Putamen (tissue), 1 donor: ENCODE results near the gene SLC9A3.

ENCODE experiments used
- DNase-seq: peaks from one replicate; pipeline ENCODE4 v3.0.0-alpha.2; 2016; ENCODE audit warnings: low spot score

SLC9A3 gene

GRCh38 chr5:554284-554988 is 30.2 kb upstream of the SLC9A3 start:
- DNase-seq = no peak

DNA sequence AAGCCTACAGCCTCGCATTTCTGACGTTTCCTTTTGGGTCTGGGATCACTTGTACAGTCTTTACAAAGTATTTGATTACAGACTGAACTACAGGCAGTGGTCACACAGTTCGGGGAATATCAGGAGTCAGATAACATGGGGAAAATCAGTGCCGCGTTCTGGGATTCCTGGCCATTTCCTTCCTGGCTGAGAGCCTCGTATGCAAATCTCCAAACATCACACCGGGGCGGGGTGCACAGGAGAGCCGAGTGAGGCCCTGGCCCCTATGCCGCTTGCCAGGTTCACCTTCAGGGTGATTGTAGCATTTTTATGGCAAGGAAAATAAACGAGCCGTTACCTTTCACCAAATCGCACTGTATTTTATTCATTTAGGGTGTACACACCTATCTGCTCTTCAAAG is 29.6 kb upstream of the SLC9A3 start:
- no peak for DNase-seq

DNA sequence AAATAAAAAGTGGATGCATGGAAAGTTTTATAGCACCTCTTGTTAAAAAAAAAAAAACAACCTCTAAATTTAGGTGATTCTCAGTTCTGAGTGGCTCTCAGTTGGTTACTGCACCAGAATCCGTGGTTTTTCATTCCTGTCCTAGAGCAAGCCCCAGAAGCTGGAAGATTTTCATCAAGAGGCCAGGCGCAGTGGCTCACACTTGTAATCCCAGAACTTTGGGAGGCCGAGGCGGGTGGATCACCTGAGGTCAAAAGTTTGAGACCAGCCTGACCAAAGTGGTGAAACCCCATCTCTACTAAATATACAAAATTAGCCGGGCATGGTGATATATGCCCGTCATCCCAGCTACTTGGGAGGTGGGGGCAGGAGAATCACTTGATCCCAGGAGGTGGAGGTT is 27.2 kb upstream of the SLC9A3 start:
- DNase-seq = no peak

DNA sequence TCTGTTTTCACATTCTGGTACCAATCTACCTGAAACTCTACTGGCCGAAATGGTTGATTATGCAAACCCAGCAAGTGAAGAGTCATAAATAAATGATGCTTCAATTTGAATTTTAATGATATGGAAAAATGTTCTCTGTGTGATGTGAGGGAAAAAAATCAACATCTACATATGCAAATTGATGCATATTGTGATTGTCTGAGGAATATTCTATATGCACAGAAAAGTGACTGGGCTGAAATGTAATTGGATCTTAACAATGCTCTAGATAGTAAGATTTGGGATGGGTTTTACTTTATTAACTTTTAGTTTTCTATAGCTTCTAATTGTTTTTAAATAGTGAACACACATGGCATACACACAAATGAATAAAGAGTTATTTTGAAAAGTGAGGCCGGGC is 25.0 kb upstream of the SLC9A3 start:
- no peak for DNase-seq

- DNase-seq = no peak
Observed at GRCh38 chr5:548256-548655, 24.0 kb upstream of the SLC9A3 start.

DNA sequence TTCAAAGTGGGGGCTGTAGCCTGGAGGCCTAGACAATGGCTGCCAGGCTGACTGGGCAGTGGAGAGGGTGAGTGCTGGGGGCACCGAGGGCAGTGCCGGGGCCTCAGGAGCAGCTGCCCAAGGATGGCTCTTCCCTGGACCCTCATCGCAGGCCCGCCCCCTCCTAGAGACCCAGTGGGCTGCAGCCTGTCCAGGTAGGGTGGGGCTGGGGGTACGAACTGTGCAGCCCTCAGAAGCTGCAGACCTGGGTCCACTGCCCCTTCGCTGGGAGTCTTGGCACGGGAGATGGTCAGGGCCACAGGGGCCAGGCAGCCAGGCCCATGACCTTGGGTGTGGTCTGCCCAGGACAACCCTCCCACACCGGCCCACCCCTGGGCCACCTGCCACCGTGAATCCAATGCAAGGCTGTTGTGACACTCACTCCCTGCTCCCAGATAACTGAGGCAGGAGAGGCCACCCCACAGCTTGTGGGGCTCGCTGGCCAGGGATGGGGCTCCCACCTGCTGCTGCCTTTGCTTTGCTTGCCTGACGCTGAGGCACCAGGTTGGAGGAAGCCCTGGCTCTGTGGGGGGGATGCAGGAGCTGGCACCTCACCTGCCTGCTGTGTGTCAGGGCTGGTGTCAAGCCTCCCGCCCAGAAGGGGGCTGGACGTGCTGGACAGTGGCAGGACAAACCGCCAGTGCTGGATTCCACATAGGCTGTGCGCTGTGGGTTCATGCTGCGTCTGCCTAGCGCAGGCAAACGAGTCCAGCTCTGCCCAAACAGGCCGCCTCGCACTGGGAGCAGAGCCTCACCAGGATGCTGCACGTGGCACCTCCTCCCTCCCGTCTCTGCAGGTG is 23.1 kb upstream of the SLC9A3 start:
- no peak for DNase-seq

GRCh38 chr5:546376-546908 is 22.2 kb upstream of the SLC9A3 start:
- DNase-seq = no peak

- no peak for DNase-seq
Observed at GRCh38 chr5:545641-546375, 21.6 kb upstream of the SLC9A3 start.

DNA sequence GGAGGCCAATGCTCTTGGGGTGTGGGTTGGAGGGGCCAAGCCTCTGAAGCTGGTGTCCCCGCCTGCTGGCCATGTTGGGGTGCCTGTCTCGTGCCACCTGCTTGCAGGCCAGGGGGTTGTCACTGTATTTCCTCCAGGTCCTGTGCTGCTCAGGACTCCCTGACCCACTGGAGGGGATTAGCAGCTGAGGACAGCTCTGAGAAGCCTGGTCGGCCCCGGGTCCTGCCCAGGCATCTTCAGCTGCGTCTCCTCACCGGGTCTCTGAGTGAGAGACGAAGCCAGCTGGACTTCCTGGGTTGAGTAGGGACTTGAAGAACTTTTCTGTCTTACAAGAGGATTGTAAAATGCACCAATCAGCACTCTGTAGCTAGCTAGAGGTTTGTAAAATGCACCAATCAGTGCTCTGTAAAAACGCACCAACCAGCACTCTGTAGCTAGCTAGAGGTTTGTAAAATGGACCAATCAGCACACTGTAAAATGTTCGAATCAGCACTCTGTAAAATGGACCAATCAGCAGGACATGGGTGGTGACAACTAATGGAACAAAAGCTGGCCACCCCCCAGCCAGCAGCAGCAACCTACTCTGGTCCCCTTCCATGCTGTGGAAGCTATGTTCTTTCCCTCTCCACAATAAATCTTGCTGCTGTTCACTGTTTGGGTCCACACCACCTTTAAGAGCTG is 20.6 kb upstream of the SLC9A3 start:
- DNase-seq = no peak

DNA sequence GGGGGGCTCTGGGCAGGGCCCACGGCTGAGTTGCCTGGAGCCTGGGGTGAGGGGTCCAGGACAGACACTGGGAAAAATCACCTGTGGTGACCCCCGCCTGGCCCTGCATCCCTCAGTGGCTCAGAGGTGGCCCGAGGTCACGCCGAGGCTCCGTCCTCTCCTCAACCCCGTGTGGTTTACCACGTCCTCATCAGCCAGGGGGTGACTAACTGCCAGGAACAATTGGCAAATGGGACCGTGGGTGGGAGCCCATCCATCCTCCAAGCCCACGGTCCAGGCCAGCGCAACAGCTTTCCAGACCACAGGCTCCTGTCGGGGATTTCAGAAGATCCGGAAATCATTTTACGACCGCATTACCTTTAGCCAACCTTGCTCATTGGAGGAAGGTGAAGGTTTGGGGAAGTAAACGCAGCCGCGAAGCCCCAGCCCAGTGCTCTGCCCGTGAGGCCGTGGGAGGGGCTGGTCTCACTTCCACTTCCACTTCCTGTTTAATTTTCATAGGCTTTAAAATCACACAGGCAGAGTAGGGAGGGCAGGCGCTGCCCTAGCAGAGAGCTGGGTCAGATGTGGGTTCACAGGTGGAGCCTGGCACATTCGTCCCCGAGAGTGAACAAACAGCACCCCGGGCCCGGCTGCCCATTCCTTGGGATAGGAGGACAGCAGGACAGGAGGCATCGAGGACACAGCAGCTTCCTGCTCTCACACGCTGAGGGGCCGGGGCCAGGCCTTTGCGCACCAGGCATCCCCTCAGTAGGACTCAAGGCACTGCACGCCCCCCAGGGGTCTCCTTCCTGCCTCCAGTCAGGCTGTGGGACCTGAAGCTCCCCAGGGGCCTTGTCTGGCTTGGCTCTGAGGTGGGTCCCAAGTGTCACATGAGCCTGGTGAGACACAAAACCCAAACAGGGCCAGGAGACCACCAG is 19.8 kb upstream of the SLC9A3 start:
- DNase-seq = no peak

- DNase-seq = no peak
Observed at GRCh38 chr5:543351-543750, 19.1 kb upstream of the SLC9A3 start.

GRCh38 chr5:542319-543311 is 18.4 kb upstream of the SLC9A3 start:
- DNase-seq = no peak

DNA sequence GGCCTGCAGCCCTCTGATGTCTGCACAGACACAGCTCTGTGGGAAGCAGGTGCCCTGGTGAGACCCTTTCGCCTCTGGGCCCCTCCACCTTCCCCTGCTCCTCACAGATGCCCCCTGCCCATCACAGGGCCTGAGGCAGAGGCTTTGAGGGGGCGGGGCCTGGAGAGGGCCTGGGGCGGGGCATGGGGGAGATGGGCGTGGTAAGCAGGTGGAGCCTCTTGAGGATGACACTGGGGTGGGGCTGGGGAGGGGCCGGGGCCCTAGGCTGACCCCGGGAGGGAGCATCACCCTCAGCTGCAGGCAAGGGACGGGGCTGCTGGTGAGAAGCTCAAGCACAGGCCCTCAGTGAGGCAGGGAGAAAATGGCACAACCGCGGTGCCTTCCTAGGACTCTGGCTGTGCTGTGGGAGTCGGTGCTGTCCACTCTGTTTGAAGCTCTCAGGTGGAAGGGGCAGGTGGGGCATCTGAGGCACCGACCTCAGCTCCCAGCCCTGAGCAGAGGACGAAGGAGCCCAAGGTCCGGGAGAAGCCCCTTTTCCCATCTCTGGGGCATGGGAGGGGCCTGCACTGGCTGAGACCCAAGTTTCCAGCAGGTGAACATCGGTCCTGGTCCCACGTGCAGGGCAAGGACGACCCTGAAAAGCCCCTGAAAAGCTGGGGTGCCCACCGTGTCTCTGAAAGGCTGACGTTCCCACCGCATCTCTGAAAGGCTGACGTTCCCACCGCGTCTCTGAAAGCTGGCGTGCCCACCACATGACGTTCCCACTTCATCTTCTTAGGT is 17.5 kb upstream of the SLC9A3 start:
- DNase-seq = no peak

- no peak for DNase-seq
Observed at GRCh38 chr5:540906-541538, 16.8 kb upstream of the SLC9A3 start.

- DNase-seq = no peak
Observed at GRCh38 chr5:540071-540905, 16.0 kb upstream of the SLC9A3 start.

DNA sequence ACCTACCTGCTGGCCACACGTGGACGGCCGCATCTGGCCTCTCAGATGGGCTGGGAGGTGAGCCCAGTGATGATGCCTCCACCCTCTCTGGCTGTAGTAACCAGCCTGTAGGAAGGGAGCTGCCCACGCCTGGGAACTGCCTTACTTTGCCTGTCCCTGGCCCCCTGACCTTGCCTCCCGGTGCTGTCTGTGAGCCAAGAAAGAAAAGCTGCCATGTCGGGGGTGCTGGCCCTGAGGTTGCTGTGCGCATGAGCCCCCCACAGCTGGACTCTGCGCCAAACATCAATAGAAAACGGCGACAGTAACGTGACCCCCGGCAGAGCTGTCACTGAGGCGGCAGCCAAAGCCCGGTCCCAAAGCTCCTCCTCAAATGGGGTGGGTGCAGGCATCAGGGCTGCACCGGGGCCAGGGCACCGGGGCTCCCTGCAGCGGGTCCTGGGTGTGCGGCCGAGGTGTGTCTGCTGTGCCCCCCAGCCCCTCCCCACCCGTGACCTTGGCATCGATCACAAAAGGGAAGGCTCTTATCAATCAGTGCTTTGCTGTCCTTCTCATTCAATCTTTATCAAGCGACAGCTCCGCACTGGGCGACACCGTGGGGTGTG is 15.3 kb upstream of the SLC9A3 start:
- DNase-seq = no peak
